IPS DF 19.7 (cell line): ENCODE results near the gene PLAU.
"Not testable (repeated sequence)": the region's sequence is repeated elsewhere in the genome, so short reads cannot be mapped to it uniquely, and the experiment has no call there.

Experiments
- DNase-seq: peaks from one replicate; pipeline ENCODE4 v3.0.0-alpha.2; 2013; ENCODE audit warnings: low read depth, low spot score

Gene PLAU

GRCh38 chr10:73897693-73898092 lies 13.2 kb upstream of the PLAU start:
- DNase-seq: no peak

GRCh38 chr10:73898730-73899410 lies 12.1 kb upstream of the PLAU start:
- no peak for DNase-seq

GRCh38 chr10:73899423-73899822 lies 11.5 kb upstream of the PLAU start:
- no peak for DNase-seq

GRCh38 chr10:73900064-73900463 lies 10.9 kb upstream of the PLAU start:
- DNase-seq: no peak

GRCh38 chr10:73901261-73901660 lies 9.7 kb upstream of the PLAU start:
- DNase-seq: no peak

GRCh38 chr10:73902351-73902750 lies 8.6 kb upstream of the PLAU start:
- no peak for DNase-seq

- DNase-seq: no peak
Observed at GRCh38 chr10:73905256-73906020, 5.5 kb upstream of the PLAU start.

GRCh38 chr10:73906524-73907447 lies 4.1 kb upstream of the PLAU start:
- DNase-seq: peak; percentile 75

- no peak for DNase-seq
Observed at GRCh38 chr10:73907841-73908517, 3.0 kb upstream of the PLAU start.

- no peak for DNase-seq
Observed at GRCh38 chr10:73908853-73909539, 1.9 kb upstream of the PLAU start.

- no peak for DNase-seq
Observed at GRCh38 chr10:73909540-73910115, 1.3 kb upstream of the PLAU start.

- DNase-seq: no peak
Observed at GRCh38 chr10:73910401-73910763, 550 bp upstream of the PLAU start.

- no peak for DNase-seq
Observed at GRCh38 chr10:73911553-73912004, 647 bp downstream of the PLAU start.

GRCh38 chr10:73914036-73914435 lies 3.1 kb downstream of the PLAU start:
- no peak for DNase-seq

GRCh38 chr10:73915206-73915851 lies 4.4 kb downstream of the PLAU start:
- no peak for DNase-seq

GRCh38 chr10:73916761-73917470 lies 6.0 kb downstream of the PLAU start:
- no peak for DNase-seq

- DNase-seq: no peak
Observed at GRCh38 chr10:73917566-73918305, 6.8 kb downstream of the PLAU start.

GRCh38 chr10:73919481-73919880 lies 8.5 kb downstream of the PLAU start:
- DNase-seq: not testable (repeated sequence)

- no peak for DNase-seq
Observed at GRCh38 chr10:73920089-73920488, 9.2 kb downstream of the PLAU start.
